ENCODE results near the gene FALEC.

- TF ChIP-seq, protein P1, sequence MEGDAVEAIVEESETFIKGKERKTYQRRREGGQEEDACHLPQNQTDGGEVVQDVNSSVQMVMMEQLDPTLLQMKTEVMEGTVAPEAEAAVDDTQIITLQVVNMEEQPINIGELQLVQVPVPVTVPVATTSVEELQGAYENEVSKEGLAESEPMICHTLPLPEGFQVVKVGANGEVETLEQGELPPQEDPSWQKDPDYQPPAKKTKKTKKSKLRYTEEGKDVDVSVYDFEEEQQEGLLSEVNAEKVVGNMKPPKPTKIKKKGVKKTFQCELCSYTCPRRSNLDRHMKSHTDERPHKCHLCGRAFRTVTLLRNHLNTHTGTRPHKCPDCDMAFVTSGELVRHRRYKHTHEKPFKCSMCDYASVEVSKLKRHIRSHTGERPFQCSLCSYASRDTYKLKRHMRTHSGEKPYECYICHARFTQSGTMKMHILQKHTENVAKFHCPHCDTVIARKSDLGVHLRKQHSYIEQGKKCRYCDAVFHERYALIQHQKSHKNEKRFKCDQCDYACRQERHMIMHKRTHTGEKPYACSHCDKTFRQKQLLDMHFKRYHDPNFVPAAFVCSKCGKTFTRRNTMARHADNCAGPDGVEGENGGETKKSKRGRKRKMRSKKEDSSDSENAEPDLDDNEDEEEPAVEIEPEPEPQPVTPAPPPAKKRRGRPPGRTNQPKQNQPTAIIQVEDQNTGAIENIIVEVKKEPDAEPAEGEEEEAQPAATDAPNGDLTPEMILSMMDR (IDR thresholded peaks at IDR 0.05) = no peak
- TF ChIP-seq POLR2A (IDR thresholded peaks at IDR 0.05) = no peak
Measured at GRCh38 chr1:150466964-150467363, 48.6 kb upstream of the FALEC start.

All from adrenal gland (tissue), 5 donors.